ENCODE results near the gene ATP6V0E1.
"Not testable (repeated sequence)": the region's sequence is repeated elsewhere in the genome, so short reads cannot be mapped to it uniquely, and the experiment has no call there.

The ATP6V0E1 gene

GRCh38 chr5:173010021-173010420 lies 26.4 kb downstream of the ATP6V0E1 start:
- DNase-seq: no peak

GRCh38 chr5:173010547-173011464 lies 27.2 kb downstream of the ATP6V0E1 start:
- DNase-seq: no peak

- DNase-seq: no peak
Measured at GRCh38 chr5:173011566-173011965, 28.0 kb downstream of the ATP6V0E1 start.

- no peak for DNase-seq
Measured at GRCh38 chr5:173012882-173013281, 29.3 kb downstream of the ATP6V0E1 start.

- no peak for DNase-seq
Measured at GRCh38 chr5:173014671-173015070, 31.1 kb downstream of the ATP6V0E1 start.

- no peak for DNase-seq
Measured at GRCh38 chr5:173015192-173015591, 31.6 kb downstream of the ATP6V0E1 start.

- no peak for DNase-seq
Measured at GRCh38 chr5:173015598-173016455, 32.3 kb downstream of the ATP6V0E1 start.

GRCh38 chr5:173016598-173017046 lies 33.1 kb downstream of the ATP6V0E1 start:
- no peak for DNase-seq

GRCh38 chr5:173017087-173017486 lies 33.5 kb downstream of the ATP6V0E1 start:
- not testable (repeated sequence) for DNase-seq

GRCh38 chr5:173018358-173018757 lies 34.8 kb downstream of the ATP6V0E1 start:
- no peak for DNase-seq

- no peak for DNase-seq
Measured at GRCh38 chr5:173020154-173020581, 36.6 kb downstream of the ATP6V0E1 start.

- DNase-seq: no peak
Measured at GRCh38 chr5:173020643-173021042, 37.1 kb downstream of the ATP6V0E1 start.

GRCh38 chr5:173025651-173026050 lies 42.1 kb downstream of the ATP6V0E1 start:
- DNase-seq: no peak

- DNase-seq: no peak
Measured at GRCh38 chr5:173027905-173028304, 44.3 kb downstream of the ATP6V0E1 start.

- DNase-seq: no peak
Measured at GRCh38 chr5:173028811-173029327, 45.3 kb downstream of the ATP6V0E1 start.

GRCh38 chr5:173029499-173029921 lies 45.9 kb downstream of the ATP6V0E1 start:
- DNase-seq: no peak

GRCh38 chr5:173032096-173032495 lies 48.5 kb downstream of the ATP6V0E1 start:
- not testable (repeated sequence) for DNase-seq

- no peak for DNase-seq
Measured at GRCh38 chr5:173032730-173033129, 49.2 kb downstream of the ATP6V0E1 start.

- no peak for DNase-seq
Measured at GRCh38 chr5:173033923-173034322, 50.4 kb downstream of the ATP6V0E1 start.

GRCh38 chr5:173035904-173036707 lies 52.5 kb downstream of the ATP6V0E1 start:
- DNase-seq: no peak

- no peak for DNase-seq
Measured at GRCh38 chr5:173039188-173039587, 55.6 kb downstream of the ATP6V0E1 start.

GRCh38 chr5:173039964-173040363 lies 56.4 kb downstream of the ATP6V0E1 start:
- no peak for DNase-seq
